ENCODE measurements around the gene GALNT10.

GRCh38 chr5:154363411-154363810 lies 172.9 kb downstream of the GALNT10 start:
- no peak for TF ChIP-seq EZH2 (IDR thresholded peaks at IDR 0.05; ENCODE audit: borderline replicate concordance, low read depth, low read length, severe bottlenecking)
- TF ChIP-seq, protein P1, sequence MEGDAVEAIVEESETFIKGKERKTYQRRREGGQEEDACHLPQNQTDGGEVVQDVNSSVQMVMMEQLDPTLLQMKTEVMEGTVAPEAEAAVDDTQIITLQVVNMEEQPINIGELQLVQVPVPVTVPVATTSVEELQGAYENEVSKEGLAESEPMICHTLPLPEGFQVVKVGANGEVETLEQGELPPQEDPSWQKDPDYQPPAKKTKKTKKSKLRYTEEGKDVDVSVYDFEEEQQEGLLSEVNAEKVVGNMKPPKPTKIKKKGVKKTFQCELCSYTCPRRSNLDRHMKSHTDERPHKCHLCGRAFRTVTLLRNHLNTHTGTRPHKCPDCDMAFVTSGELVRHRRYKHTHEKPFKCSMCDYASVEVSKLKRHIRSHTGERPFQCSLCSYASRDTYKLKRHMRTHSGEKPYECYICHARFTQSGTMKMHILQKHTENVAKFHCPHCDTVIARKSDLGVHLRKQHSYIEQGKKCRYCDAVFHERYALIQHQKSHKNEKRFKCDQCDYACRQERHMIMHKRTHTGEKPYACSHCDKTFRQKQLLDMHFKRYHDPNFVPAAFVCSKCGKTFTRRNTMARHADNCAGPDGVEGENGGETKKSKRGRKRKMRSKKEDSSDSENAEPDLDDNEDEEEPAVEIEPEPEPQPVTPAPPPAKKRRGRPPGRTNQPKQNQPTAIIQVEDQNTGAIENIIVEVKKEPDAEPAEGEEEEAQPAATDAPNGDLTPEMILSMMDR (IDR thresholded peaks at IDR 0.05; ENCODE audit: borderline replicate concordance, extremely low read depth, low read length, poor library complexity, severe bottlenecking) = no peak
